Activated T-cell treated with anti-CD3 and anti-CD28 coated beads, Interleukin-2, amount 50 U/mL, for 24 hours (primary cell): Measurements from ENCODE around the gene CFAP97D1.

ENCODE experiments used
- DNase-seq: peaks from one replicate; pipeline ENCODE4 v3.0.0-alpha.2; 2020
- H3K27ac Mint-ChIP-seq: 2 replicates; pipeline ENCODE4 v1.8.0; 2020; ENCODE audit warnings: mild to moderate bottlenecking, mixed read lengths
- H3K27me3 Mint-ChIP-seq: 2 replicates; pipeline ENCODE4 v1.8.0; 2020; ENCODE audit warnings: mixed read lengths
- H3K36me3 Mint-ChIP-seq: 2 replicates; pipeline ENCODE4 v1.8.0; 2020; ENCODE audit warnings: low read depth, mixed read lengths
- H3K4me1 Mint-ChIP-seq: 2 replicates; pipeline ENCODE4 v1.8.0; 2020; ENCODE audit warnings: low read depth, mixed read lengths
- H3K4me3 Mint-ChIP-seq: 2 replicates; pipeline ENCODE4 v1.8.0; 2020; ENCODE audit warnings: mild to moderate bottlenecking, moderate library complexity, mixed read lengths
- H3K9me3 Mint-ChIP-seq: 2 replicates; pipeline ENCODE4 v1.8.0; 2020; ENCODE audit warnings: mixed read lengths

The CFAP97D1 gene

GRCh38 chr17:43799047-43799446 lies 18.8 kb downstream of the CFAP97D1 start:
- DNase-seq: no peak
- no peaks in the 10 kb centered on the region for H3K4me1 Mint-ChIP-seq
- peaks cover 47% of the 10 kb centered on the region for H3K27me3 Mint-ChIP-seq

GRCh38 chr17:43800736-43801135 lies 20.5 kb downstream of the CFAP97D1 start:
- H3K27me3 Mint-ChIP-seq: peaks cover 51% of the 10 kb centered on the region
- H3K9me3 Mint-ChIP-seq: no peaks in the 10 kb centered on the region
- no peak for DNase-seq
- no peaks in the 10 kb centered on the region for H3K36me3 Mint-ChIP-seq
- peaks cover 3% of the 10 kb centered on the region for H3K4me1 Mint-ChIP-seq
- no peak overlapping the region for H3K4me3 Mint-ChIP-seq
- H3K27ac Mint-ChIP-seq: no peak overlapping the region

More at GRCh38 chr17:43799047-43799446, 18.8 kb downstream of the CFAP97D1 start:
- Mint-ChIP-seq H3K36me3 (no peaks in the 10 kb centered on the region), H3K9me3 (no peaks in the 10 kb centered on the region), H3K27ac (no peak overlapping the region), H3K4me3 (no peak overlapping the region)

DNA sequence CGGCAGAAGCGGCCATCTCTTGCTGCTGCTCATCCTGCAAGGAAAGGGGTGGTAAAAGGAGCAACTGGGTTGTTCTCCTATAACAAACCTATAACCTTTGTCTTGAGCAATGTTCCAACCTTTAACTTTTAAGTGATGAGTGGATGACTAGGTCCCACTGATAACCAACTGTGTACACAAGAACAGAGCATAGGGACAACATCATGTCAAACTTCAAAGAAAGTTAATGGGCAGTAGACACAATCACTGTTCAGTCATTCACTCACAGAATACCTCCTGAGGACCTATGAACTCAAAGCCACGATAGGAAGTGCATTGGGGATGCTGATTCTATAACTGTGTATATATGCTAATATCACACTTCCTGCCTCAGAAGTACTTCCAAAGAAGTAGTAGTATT lies 21.6 kb downstream of the CFAP97D1 start:
- no peak overlapping the region for H3K4me3 Mint-ChIP-seq
- H3K9me3 Mint-ChIP-seq: no peaks in the 10 kb centered on the region
- no peak overlapping the region for H3K27ac Mint-ChIP-seq
- DNase-seq: no peak
- H3K27me3 Mint-ChIP-seq: peaks cover 48% of the 10 kb centered on the region
- H3K36me3 Mint-ChIP-seq: no peaks in the 10 kb centered on the region
- H3K4me1 Mint-ChIP-seq: peaks cover 3% of the 10 kb centered on the region

DNA sequence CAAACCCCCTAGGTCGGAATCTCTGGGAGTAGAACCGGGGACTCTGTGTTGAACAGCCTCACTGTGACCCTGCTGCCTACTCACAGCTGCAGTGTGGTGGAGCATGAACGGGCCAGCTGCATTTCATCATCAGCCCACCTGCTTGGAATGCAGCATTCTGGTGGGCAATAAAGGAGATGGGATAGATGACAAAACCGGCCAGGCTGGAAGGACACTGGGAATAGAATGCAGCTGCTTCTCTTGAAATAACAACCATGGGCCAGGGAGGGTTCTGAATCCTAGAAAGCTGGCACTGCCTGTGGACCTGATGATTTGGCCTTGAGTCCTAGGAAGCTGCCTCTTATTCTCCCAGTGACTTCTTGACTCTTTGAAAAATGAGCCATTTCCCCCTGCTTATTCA lies 23.5 kb downstream of the CFAP97D1 start:
- H3K27ac Mint-ChIP-seq: no peak overlapping the region
- no peak overlapping the region for H3K4me3 Mint-ChIP-seq
- peaks cover 45% of the 10 kb centered on the region for H3K27me3 Mint-ChIP-seq
- H3K9me3 Mint-ChIP-seq: no peaks in the 10 kb centered on the region
- H3K36me3 Mint-ChIP-seq: no peaks in the 10 kb centered on the region
- H3K4me1 Mint-ChIP-seq: peaks cover 3% of the 10 kb centered on the region
- DNase-seq: no peak

DNA sequence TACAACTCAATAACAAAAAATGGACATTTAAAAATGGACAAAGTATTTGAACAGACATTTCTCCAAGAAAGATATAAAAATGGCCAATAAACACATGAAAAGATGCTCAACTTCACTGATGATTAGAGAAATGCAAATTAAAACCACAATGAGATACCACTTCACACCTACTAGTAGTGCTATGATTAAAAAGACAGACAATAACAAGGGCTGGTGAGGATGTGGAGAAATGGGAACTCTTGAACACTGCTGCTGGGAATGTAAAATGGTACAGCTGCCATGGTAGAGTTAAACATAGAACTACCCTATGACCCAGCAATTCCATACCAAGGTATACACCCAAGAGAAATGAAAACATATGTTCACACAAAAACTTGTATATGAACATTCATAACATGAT lies 24.9 kb downstream of the CFAP97D1 start:
- DNase-seq: no peak
- Mint-ChIP-seq H3K27me3 (peaks cover 41% of the 10 kb centered on the region), H3K27ac (no peak overlapping the region), H3K36me3 (no peaks in the 10 kb centered on the region), H3K4me1 (peaks cover 3% of the 10 kb centered on the region), H3K9me3 (no peaks in the 10 kb centered on the region), H3K4me3 (no peak overlapping the region)

GRCh38 chr17:43808076-43808475 lies 27.8 kb downstream of the CFAP97D1 start:
- H3K9me3 Mint-ChIP-seq: no peaks in the 10 kb centered on the region
- H3K27ac Mint-ChIP-seq: no peak overlapping the region
- H3K27me3 Mint-ChIP-seq: peaks cover 34% of the 10 kb centered on the region
- H3K4me1 Mint-ChIP-seq: peaks cover 3% of the 10 kb centered on the region
- no peak for DNase-seq
- H3K36me3 Mint-ChIP-seq: no peaks in the 10 kb centered on the region
- H3K4me3 Mint-ChIP-seq: no peak overlapping the region

DNA sequence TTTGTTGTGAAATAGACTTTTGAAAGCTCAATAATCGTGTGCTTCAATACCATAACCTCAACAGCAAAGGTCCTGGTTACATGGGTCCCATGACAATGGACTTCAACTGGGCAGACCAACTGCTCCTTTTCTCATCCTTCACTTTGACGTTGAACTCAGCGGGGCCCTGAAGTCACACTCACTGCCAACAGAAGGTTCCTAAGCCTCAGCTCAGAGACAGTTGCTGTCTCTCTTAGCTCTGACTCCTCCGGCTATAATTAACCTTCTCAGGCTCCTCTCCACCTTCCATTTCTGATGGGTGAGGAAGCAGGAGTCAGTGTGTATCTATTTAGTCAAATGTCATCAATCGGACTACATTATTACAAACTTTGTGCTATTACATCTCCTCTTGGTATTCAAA lies 28.9 kb downstream of the CFAP97D1 start:
- Mint-ChIP-seq H3K27ac (no peak overlapping the region), H3K9me3 (no peaks in the 10 kb centered on the region), H3K4me1 (peaks cover 3% of the 10 kb centered on the region)

DNA sequence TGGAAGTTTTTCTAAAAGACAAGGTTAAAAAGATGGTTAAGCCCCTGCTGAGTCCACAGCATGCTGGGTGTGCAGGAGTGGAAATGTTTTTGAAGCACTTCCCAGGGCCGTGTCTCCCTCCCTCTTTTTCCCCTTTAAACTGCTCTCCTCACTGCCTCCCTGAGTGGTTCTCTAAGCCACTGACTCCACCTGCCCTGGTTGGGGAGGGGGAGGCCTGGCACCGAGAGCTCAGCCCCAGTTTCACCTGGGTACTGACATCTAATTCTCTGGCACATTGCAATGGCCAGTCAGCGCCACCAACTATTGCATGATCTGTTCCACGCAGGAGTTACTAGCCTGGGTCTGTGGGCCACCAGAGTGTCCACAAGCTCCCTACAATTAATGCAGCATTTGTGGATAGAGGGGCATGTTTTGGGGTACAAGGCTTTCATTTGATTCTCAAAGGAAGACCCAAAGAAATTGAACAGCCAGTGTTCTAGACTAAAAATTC lies 30.0 kb downstream of the CFAP97D1 start:
- peaks cover 19% of the 10 kb centered on the region for H3K27me3 Mint-ChIP-seq
- H3K4me3 Mint-ChIP-seq: no peak overlapping the region
- no peak overlapping the region for H3K27ac Mint-ChIP-seq
- no peak for DNase-seq
- no peaks in the 10 kb centered on the region for H3K9me3 Mint-ChIP-seq
- H3K4me1 Mint-ChIP-seq: peaks cover under 1% of the 10 kb centered on the region
- no peaks in the 10 kb centered on the region for H3K36me3 Mint-ChIP-seq

More for the DNA sequence above, 28.9 kb downstream of the CFAP97D1 start:
- Mint-ChIP-seq H3K36me3 (no peaks in the 10 kb centered on the region), H3K4me3 (no peak overlapping the region), H3K27me3 (peaks cover 28% of the 10 kb centered on the region)
- no peak for DNase-seq

- Mint-ChIP-seq H3K9me3 (no peaks in the 10 kb centered on the region), H3K4me3 (no peak overlapping the region), H3K27me3 (peaks cover 13% of the 10 kb centered on the region), H3K27ac (no peak overlapping the region), H3K4me1 (no peaks in the 10 kb centered on the region), H3K36me3 (no peaks in the 10 kb centered on the region)
- DNase-seq: no peak
Observed at GRCh38 chr17:43810823-43811222, 30.6 kb downstream of the CFAP97D1 start.

DNA sequence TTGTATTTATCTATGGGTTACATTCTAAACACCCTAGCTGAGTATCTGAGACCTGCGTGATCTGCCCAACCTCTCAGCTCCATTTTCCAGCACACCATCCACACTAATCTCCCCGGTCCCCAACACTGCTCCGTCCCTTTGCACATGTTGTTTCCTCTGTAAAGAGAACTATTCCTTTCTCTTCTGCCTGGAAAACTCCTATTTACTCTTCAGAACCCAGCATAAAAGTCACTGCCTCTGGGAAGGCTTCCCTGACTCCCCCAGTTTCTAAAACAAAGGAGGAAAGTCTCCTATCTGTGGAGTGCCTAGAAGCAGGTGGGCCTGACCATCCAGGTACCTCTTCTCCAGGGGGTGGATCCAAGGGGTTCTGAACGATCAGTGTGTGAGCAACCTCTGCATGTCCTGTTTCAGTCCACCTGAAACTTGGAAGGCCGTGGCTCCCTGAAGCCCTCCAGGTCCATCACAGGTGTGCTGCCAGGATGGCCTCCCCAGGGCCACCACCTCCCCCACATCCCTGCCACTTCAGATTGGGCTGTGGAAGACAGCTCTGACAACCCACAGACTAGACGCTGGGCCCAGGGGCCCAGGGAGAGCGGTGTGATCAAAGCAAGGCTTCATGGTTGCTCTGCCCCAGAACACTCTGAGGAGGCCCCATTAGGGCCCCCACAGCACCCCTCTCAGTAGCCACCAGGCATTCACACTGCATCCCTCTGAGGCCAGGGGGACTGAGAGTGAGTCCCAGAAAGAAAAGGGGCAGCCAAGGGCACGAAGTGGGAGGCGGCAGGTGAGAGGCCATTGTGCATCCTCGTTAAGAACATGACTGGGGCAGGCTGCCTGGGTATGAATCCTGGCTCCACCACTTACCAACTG lies 32.4 kb downstream of the CFAP97D1 start:
- no peak for DNase-seq
- no peaks in the 10 kb centered on the region for H3K9me3 Mint-ChIP-seq
- no peaks in the 10 kb centered on the region for H3K36me3 Mint-ChIP-seq
- peaks cover 6% of the 10 kb centered on the region for H3K27me3 Mint-ChIP-seq
- H3K4me1 Mint-ChIP-seq: no peaks in the 10 kb centered on the region
- no peak overlapping the region for H3K27ac Mint-ChIP-seq
- H3K4me3 Mint-ChIP-seq: no peak overlapping the region

GRCh38 chr17:43813386-43813785 lies 33.2 kb downstream of the CFAP97D1 start:
- Mint-ChIP-seq H3K36me3 (no peaks in the 10 kb centered on the region), H3K27me3 (peaks cover 6% of the 10 kb centered on the region), H3K4me1 (no peaks in the 10 kb centered on the region), H3K27ac (no peak overlapping the region), H3K4me3 (no peak overlapping the region), H3K9me3 (no peaks in the 10 kb centered on the region)
- DNase-seq: no peak

DNA sequence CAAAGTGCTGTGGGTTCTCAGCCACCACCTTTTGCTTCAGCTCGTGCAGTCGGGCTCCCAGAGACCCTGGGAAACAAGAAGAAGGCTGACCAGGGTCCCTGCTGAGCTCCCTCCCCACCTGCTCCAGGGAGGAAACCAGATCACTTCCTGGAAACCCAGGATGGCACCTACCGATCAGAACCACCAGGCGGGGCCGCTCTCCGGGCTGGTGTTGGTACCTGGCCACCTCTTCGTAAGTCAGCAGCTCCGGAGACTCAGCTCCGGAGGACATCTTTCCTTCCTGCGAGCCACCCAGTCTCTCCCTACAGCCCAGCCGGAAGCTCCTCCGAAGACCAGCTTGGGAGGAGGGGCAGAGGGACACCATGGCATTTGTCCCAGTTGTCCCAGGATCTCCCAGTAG lies 33.8 kb downstream of the CFAP97D1 start:
- no peak for DNase-seq
- H3K9me3 Mint-ChIP-seq: no peaks in the 10 kb centered on the region
- no peak overlapping the region for H3K4me3 Mint-ChIP-seq
- peaks cover 6% of the 10 kb centered on the region for H3K27me3 Mint-ChIP-seq
- no peaks in the 10 kb centered on the region for H3K36me3 Mint-ChIP-seq
- H3K4me1 Mint-ChIP-seq: no peaks in the 10 kb centered on the region
- no peak overlapping the region for H3K27ac Mint-ChIP-seq

DNA sequence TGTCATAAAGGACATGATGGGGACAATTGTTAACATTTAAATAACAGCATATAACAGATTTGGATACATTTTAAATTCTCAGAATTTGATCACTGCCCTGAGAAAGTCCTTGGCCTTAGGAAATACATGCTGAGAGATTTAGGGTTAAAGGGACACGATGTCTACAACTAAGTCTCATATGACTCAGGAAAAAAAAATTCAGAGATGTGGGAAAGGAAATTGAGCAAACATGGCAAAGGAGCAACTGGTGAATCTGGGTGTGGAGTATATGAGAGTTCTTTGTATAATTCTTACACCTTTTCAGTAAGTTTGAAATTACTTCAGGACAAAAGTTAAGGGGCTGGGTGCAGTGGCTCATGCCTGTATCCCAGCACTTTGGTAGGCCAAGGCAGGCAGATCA lies 34.5 kb downstream of the CFAP97D1 start:
- H3K27me3 Mint-ChIP-seq: peaks cover 6% of the 10 kb centered on the region
- H3K9me3 Mint-ChIP-seq: no peaks in the 10 kb centered on the region
- H3K36me3 Mint-ChIP-seq: no peaks in the 10 kb centered on the region
- no peaks in the 10 kb centered on the region for H3K4me1 Mint-ChIP-seq
- DNase-seq: no peak
- no peak overlapping the region for H3K27ac Mint-ChIP-seq
- no peak overlapping the region for H3K4me3 Mint-ChIP-seq

- no peak for DNase-seq
- peaks cover 6% of the 10 kb centered on the region for H3K27me3 Mint-ChIP-seq
- no peaks in the 10 kb centered on the region for H3K36me3 Mint-ChIP-seq
- H3K4me3 Mint-ChIP-seq: no peak overlapping the region
- H3K27ac Mint-ChIP-seq: no peak overlapping the region
- H3K9me3 Mint-ChIP-seq: no peaks in the 10 kb centered on the region
- H3K4me1 Mint-ChIP-seq: no peaks in the 10 kb centered on the region
Observed at GRCh38 chr17:43816336-43817320, 36.4 kb downstream of the CFAP97D1 start.
